ENCODE results near the gene ENDOV.

Gene ENDOV

GRCh38 chr17:80380555-80381002, 34.4 kb upstream of the ENDOV start:
- H3K4me3 ChIP-seq (ENCODE audit: low read depth, low read length): no peak overlapping the region
- CTCF ChIA-PET: no interaction called here
- no peak for TF ChIP-seq CTCF (IDR thresholded peaks at IDR 0.05; ENCODE audit: insufficient read depth, low read length, missing control alignments)
- DNase-seq (ENCODE audit: low read depth, low spot score): no peak
- POLR2A ChIA-PET: no interaction called here

DNA sequence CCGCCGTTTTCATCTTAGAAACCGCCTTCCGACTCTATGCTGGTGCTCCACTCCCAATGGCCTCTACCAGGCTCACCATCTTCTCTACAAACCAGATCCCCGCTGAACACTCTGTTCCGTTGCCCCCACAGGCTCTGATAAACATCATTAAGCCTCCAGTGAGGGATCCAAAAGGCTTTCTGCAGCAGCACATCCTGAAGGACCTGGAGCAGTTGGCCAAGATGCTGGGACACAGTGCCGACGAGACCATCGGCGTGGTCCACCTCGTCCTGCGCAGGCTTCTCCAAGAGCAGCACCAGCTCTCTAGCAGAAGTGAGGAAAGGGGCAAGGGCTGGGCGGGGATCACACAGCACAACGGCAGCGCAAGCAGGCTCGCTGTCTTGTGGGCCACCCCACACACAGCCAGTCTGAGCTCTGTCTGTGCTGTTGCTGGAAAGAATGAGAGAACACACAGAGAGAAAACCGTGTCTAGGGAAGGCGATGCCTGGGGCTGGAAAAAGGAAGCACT, 33.5 kb upstream of the ENDOV start:
- ChIA-PET CTCF (no interaction called here), POLR2A (no interaction called here)
- DNase-seq (ENCODE audit: low read depth, low spot score): no peak
- no peak for TF ChIP-seq CTCF (IDR thresholded peaks at IDR 0.05; ENCODE audit: insufficient read depth, low read length, missing control alignments)
- H3K4me3 ChIP-seq (ENCODE audit: low read depth, low read length): no peak overlapping the region

DNA sequence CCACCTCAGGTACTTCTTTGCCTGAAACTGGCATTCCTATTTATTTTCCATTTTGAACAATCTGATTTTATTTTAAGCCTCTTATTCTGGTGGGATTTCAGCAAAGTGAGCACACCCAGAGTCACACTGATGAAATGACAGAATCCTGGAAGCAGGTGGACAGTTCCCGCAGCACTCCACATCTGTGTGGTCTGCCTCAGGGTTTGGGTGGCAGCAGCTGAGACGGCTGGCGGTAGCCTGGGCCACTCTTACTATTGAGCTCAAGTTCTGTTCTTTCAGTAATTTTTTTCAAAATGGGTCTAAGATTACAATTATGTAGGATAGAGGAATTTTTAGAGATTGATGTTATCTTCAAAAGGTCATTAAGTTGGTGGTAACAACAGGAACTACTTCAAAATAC, 32.5 kb upstream of the ENDOV start:
- H3K4me3 ChIP-seq (ENCODE audit: low read depth, low read length): no peak overlapping the region
- TF ChIP-seq CTCF (IDR thresholded peaks at IDR 0.05; ENCODE audit: insufficient read depth, low read length, missing control alignments): no peak
- no peak for DNase-seq (ENCODE audit: low read depth, low spot score)
- POLR2A ChIA-PET: no interaction called here
- CTCF ChIA-PET: no interaction called here

- ChIA-PET POLR2A (no interaction called here), CTCF (no interaction called here)
- no peak for DNase-seq (ENCODE audit: low read depth, low spot score)
- H3K4me3 ChIP-seq (ENCODE audit: low read depth, low read length): no peak overlapping the region
- no peak for TF ChIP-seq CTCF (IDR thresholded peaks at IDR 0.05; ENCODE audit: insufficient read depth, low read length, missing control alignments)
Observed at GRCh38 chr17:80382956-80383355, 32.0 kb upstream of the ENDOV start.

DNA sequence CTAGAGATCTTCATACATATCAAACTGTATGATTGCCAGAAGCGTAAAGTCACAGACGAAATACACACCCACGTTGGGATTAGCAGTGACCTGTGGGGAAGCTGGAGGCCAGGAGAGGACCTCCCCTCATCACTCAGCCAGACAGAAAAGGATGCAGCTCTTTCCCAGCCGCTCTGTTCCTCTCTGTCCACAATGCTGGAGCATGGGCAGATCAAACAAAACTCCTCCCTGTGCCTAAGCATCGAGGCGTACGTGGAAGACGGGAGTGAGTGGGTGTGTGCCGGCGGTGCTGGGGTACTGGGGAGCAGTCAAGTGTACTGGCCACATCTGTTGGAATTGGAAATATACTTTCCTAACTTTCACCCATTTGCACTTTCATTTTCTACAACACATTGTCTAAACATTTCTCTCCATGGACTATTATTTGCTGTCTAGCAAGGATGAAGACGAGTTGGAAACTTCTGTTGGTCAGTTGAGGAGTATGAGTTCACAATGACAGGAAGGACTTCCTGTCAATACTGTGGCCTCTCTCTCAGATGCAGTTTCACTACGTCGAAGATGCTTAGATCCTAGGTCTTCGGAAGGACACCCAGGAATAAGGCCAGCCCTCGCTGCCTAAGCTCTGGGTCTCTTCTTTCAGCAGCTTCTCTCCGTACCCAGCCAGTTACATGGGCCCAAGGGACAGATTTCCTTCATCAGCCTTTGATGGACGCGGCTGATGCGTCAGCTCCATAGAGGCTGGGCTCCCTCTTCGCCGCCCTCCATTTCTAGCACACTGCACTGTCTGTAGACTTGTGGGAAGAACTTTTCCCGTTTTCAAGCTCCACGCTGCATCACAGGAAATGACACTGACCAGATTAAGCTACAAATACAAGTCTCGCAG, 30.6 kb upstream of the ENDOV start:
- ChIA-PET CTCF (interaction anchor here (1.3 kb wide), 1 partner anchor 597 kb away, joined by 3 read pairs; no protein-coding TSS in a partner anchor), POLR2A (no interaction called here)
- no peak overlapping the region for H3K4me3 ChIP-seq (ENCODE audit: low read depth, low read length)
- TF ChIP-seq CTCF (IDR thresholded peaks at IDR 0.05; ENCODE audit: insufficient read depth, low read length, missing control alignments): no peak
- no peak for DNase-seq (ENCODE audit: low read depth, low spot score)

DNA sequence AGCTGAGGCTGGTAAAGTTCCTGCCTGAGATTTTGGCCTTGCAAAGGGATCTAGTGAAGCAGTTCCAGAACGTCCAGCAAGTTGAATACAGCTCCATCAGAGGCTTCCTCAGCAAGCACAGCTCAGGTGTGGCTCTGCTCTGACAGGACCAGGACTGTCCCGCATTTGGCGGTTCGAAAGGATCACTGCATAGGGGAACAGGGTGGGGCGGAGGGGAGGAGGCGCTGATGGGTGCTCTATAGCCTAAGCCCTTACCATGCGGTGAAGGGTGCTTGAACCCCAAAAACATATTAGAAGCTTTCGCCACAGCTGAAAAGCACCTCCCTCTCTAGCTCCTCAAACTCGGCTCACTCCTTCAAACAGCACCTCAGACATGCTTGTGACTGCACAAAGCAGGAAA, 29.9 kb upstream of the ENDOV start:
- CTCF ChIA-PET: interaction anchor here (1.3 kb wide), 1 partner anchor 596 kb away, joined by 3 read pairs; no protein-coding TSS in a partner anchor
- no peak for TF ChIP-seq CTCF (IDR thresholded peaks at IDR 0.05; ENCODE audit: insufficient read depth, low read length, missing control alignments)
- DNase-seq (ENCODE audit: low read depth, low spot score): no peak
- no peak overlapping the region for H3K4me3 ChIP-seq (ENCODE audit: low read depth, low read length)
- POLR2A ChIA-PET: no interaction called here

All from AG04449 (cell line).